Measurements from ENCODE around the gene DCAF8L2.

DCAF8L2 gene

GRCh38 chrX:27608671-27609070, 18.5 kb downstream of the DCAF8L2 start:
- TF ChIP-seq, protein P1, sequence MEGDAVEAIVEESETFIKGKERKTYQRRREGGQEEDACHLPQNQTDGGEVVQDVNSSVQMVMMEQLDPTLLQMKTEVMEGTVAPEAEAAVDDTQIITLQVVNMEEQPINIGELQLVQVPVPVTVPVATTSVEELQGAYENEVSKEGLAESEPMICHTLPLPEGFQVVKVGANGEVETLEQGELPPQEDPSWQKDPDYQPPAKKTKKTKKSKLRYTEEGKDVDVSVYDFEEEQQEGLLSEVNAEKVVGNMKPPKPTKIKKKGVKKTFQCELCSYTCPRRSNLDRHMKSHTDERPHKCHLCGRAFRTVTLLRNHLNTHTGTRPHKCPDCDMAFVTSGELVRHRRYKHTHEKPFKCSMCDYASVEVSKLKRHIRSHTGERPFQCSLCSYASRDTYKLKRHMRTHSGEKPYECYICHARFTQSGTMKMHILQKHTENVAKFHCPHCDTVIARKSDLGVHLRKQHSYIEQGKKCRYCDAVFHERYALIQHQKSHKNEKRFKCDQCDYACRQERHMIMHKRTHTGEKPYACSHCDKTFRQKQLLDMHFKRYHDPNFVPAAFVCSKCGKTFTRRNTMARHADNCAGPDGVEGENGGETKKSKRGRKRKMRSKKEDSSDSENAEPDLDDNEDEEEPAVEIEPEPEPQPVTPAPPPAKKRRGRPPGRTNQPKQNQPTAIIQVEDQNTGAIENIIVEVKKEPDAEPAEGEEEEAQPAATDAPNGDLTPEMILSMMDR (IDR thresholded peaks at IDR 0.05; ENCODE audit: low read length, missing control alignments), result no peak
- no peak overlapping the region for H3K4me3 ChIP-seq (replicated peaks; ENCODE audit: low read depth, low read length)
- DNase-seq (ENCODE audit: low read depth), result no peak

DNA sequence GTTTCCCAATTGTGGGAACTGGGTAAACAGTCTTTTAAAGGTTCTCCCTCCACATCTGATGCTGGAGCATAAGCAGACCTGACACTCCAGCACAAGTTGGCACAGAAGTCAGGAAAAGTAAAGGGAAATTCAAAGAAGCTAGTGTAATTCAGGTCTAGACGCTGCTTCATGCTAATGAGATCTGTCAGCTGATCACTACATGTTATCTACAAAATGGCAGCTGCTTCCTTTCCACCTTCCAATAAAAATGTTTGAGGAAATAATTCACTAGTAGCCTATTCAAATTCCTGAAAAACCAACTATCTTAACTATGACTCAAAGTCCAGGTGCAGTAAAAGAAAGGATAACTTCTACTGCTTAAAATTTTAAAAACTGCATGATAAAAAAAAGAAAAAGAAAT, 29.3 kb downstream of the DCAF8L2 start:
- TF ChIP-seq, protein P1 (IDR thresholded peaks at IDR 0.05; ENCODE audit: low read length, missing control alignments), result no peak
- no peak overlapping the region for H3K4me3 ChIP-seq (replicated peaks; ENCODE audit: low read depth, low read length)
- DNase-seq (ENCODE audit: low read depth), result peak; percentile 42

- no peak overlapping the region for H3K4me3 ChIP-seq (replicated peaks; ENCODE audit: low read depth, low read length)
- TF ChIP-seq, protein P1 (IDR thresholded peaks at IDR 0.05; ENCODE audit: low read length, missing control alignments), result peak; percentile 51
- DNase-seq (ENCODE audit: low read depth), result peak; percentile 56
Observed at GRCh38 chrX:27619975-27620374, 29.8 kb downstream of the DCAF8L2 start.

GRCh38 chrX:27622883-27623282, 32.7 kb downstream of the DCAF8L2 start:
- no peak for DNase-seq (ENCODE audit: low read depth)
- TF ChIP-seq, protein P1 (IDR thresholded peaks at IDR 0.05; ENCODE audit: low read length, missing control alignments), result no peak
- no peak overlapping the region for H3K4me3 ChIP-seq (replicated peaks; ENCODE audit: low read depth, low read length)

DNA sequence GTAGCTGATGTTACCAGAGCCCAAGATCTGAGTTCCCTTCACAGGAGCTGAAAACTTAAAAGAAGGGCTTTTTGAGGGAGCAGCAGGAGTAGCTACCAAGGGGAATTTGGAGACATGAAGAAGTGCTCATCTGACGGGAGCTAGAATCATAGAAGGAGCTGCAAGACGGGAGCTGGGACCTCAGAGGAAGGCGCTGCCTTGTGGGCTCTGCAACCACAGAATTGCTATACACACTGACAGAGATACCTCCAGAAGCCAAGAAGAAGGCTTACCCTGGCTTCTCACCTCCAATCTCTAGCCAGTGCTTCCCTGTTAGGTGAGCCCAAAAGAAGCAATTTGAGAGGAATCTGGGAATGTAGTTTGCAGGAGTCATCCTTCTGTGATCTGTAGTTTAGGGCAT, 35.9 kb downstream of the DCAF8L2 start:
- no peak overlapping the region for H3K4me3 ChIP-seq (replicated peaks; ENCODE audit: low read depth, low read length)
- TF ChIP-seq, protein P1 (IDR thresholded peaks at IDR 0.05; ENCODE audit: low read length, missing control alignments), result no peak
- DNase-seq (ENCODE audit: low read depth), result no peak

DNA sequence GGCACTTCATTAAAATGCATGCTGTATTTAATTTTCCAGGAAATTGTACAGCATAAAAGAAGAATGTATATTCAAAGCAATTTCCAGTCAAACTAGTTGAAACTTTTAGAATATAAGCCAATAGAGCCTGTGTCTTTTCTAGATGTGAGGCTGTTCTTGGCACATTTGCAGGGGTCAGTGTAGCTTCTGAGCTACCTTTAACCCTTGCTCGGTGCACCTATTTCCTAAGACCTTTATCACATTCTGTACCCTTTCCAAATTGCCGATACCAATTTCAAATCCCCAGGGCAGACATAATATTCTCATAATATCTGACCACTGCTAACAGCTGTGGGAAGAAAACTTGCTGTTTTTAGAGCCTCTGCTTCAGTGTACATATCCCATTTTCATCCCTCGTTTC, 43.2 kb downstream of the DCAF8L2 start:
- no peak overlapping the region for H3K4me3 ChIP-seq (replicated peaks; ENCODE audit: low read depth, low read length)
- no peak for DNase-seq (ENCODE audit: low read depth)
- TF ChIP-seq, protein P1 (IDR thresholded peaks at IDR 0.05; ENCODE audit: low read length, missing control alignments), result no peak

- TF ChIP-seq, protein P1 (IDR thresholded peaks at IDR 0.05; ENCODE audit: low read length, missing control alignments), result no peak
- DNase-seq (ENCODE audit: low read depth), result no peak
Observed at GRCh38 chrX:27656581-27656980, 66.4 kb downstream of the DCAF8L2 start.

More at GRCh38 chrX:27656581-27656980, 66.4 kb downstream of the DCAF8L2 start:
- no peak overlapping the region for H3K4me3 ChIP-seq (replicated peaks; ENCODE audit: low read depth, low read length)
